ENCODE data around the gene CNTNAP3B. TPM values are rescaled to one million over a fixed set of nuclear protein-coding genes. Genes with fewer than 3 reads are reported as not detected.
"Not testable (repeated sequence)": the region's sequence is repeated elsewhere in the genome, so short reads cannot be mapped to it uniquely, and the experiment has no call there.

Gene CNTNAP3B
- total RNA-seq, 2 experiments from 2014 or later, result not detected

DNA sequence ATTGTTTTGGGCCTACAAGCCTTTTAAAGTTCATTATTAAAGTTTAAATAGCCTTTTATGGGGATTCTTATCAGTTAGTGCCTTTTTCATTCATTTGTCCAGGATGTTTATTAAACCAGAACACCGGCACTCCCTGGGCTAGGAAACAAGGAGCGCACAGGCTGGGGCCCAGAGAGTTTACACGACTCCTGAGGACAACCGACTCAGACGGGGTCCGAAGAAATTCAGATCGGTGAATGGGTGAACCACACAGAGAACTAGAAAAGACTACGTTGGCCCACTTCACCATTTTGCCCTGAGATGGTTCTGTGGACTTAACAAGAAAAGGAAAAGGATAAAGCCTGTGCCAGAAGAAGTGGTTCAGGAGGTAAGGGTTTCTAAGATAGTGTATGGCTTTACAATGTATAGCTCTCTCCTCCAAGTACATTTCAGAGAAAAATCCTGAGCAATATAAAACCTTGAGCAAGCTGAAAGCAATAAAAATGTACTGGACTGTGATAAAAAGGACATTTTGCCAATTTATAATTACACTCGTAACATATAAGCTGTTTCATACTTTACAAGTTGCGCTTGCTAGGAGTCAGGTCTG, 84.7 kb downstream of the CNTNAP3B start:
- POLR2A ChIA-PET; H3K9me3 Mint-ChIP-seq; H3K36me3 Mint-ChIP-seq; H3K27ac Mint-ChIP-seq; H3K27me3 Mint-ChIP-seq; H3K4me1 Mint-ChIP-seq; H3K4me3 Mint-ChIP-seq; ATAC-seq (ENCODE audit: low read depth); DNase-seq: not testable (repeated sequence)

DNA sequence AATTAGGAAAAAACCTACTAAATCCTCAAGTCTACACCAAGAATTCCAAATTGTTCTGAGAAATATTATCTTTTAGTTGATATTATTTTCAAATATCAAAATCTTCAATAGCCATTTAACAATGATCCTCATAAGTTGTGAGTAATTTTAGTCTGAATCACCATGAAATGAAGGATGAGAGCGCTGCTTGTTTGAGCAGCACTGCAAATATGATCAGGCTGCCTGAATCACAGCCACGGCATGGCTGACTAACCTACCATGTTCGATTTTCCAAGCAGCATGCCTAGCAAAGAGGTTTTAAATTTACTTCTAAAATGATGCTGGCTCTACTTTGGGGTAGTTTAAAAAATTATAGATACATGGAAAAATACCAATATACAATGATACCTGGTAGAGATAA, 95.7 kb downstream of the CNTNAP3B start:
- H3K36me3 Mint-ChIP-seq; POLR2A ChIA-PET; DNase-seq; H3K27me3 Mint-ChIP-seq; H3K27ac Mint-ChIP-seq; H3K4me1 Mint-ChIP-seq; H3K4me3 Mint-ChIP-seq; H3K9me3 Mint-ChIP-seq; ATAC-seq (ENCODE audit: low read depth): not testable (repeated sequence)

DNA sequence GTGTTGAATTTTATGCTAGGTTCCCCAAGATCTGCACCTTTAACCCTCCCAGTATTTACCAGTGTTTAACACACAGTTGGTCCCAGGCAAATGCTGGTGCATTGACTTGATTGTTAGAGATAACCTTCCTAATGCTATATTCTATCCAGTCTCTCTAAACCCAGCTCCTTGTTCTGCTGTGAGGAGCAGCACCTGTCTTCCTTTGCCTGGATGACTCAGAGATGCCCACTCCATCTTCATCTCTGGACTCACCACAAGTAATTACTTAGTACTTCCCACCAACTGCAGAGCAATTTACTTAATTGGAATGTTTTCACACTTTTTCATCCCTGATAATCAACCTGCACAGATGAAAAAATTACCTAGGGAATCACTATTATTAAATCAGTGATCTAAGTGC, 108.6 kb downstream of the CNTNAP3B start:
- POLR2A ChIA-PET; H3K27ac Mint-ChIP-seq; H3K4me3 Mint-ChIP-seq; DNase-seq; H3K4me1 Mint-ChIP-seq; H3K36me3 Mint-ChIP-seq; H3K27me3 Mint-ChIP-seq; ATAC-seq (ENCODE audit: low read depth); H3K9me3 Mint-ChIP-seq: not testable (repeated sequence)

DNA sequence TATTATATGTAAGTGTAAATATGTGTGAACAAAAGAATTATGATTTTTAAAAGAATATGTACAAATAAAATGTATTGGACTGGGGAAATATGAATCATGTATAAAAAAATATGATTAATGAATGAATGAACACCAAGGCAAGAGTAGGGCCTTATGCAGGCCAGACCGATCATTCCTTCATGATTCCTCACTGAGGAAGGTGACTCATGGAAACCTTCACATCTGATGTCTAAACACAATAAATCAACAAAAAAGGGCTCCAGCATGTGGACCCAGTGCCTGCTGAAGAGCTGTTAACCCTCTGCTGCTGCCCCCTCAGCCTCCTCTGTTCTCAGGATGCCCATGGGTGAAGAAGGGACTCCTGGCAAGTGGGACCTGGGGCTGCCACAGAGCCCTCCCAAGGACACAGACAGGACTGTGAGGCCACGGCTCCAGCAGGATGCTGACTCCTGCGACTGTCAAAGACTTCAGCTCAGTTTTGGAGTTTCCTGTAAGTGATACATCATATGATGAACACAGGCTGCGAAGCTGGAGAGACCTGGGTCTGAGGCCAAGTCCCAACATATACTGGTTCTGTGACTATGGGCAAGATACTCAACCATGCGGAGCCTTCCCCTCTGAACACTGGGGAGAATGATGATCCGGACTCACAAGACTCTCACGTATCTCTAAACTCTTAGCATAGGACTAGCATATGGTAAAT, 110.9 kb downstream of the CNTNAP3B start:
- POLR2A ChIA-PET; DNase-seq; H3K4me1 Mint-ChIP-seq; H3K27ac Mint-ChIP-seq; H3K27me3 Mint-ChIP-seq; ATAC-seq (ENCODE audit: low read depth); H3K9me3 Mint-ChIP-seq; H3K4me3 Mint-ChIP-seq; H3K36me3 Mint-ChIP-seq: not testable (repeated sequence)

DNA sequence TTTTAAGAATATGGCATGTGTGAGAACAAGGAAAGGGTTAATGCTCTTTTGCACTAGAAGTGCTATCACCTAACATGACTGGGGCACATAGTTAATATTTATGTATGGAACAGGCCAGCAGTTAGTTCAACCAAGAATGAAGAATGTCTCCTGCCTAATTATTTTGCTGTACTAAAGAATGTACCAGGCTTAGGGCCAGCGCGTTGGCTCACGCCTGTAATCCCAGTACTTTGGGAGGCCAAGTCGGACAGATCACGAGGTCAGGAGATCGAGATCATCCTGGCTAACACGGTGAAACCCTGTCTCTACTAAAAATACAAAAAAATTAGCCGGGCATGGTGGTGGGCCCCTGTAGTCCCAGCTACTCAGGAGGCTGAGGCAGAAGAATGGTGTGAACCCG, 114.9 kb downstream of the CNTNAP3B start:
- H3K27ac Mint-ChIP-seq; H3K36me3 Mint-ChIP-seq; H3K4me3 Mint-ChIP-seq; H3K27me3 Mint-ChIP-seq; H3K4me1 Mint-ChIP-seq; ATAC-seq (ENCODE audit: low read depth); POLR2A ChIA-PET; DNase-seq; H3K9me3 Mint-ChIP-seq: not testable (repeated sequence)

DNA sequence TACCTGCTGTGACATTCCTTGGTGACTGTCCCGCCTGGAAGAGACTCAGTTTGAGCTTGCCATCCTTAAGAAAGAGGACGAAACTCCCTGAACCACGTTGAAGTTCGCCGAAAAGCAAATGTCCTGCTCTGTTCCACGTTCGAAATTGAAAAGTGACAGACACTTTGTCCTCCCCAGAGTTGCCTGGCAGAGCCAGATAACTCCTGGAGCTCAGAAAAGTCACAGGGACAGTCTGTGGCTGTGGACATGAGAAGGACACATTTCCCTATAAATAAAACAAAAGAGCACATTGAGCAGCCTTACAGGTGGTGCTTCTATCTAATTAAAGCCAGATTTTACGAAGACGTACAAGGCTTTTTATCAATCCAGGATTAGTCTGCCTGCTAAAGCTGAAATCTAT, 137.6 kb downstream of the CNTNAP3B start:
- ATAC-seq (ENCODE audit: low read depth); DNase-seq; H3K36me3 Mint-ChIP-seq; H3K4me3 Mint-ChIP-seq; POLR2A ChIA-PET; H3K27me3 Mint-ChIP-seq; H3K9me3 Mint-ChIP-seq; H3K4me1 Mint-ChIP-seq; H3K27ac Mint-ChIP-seq: not testable (repeated sequence)

DNA sequence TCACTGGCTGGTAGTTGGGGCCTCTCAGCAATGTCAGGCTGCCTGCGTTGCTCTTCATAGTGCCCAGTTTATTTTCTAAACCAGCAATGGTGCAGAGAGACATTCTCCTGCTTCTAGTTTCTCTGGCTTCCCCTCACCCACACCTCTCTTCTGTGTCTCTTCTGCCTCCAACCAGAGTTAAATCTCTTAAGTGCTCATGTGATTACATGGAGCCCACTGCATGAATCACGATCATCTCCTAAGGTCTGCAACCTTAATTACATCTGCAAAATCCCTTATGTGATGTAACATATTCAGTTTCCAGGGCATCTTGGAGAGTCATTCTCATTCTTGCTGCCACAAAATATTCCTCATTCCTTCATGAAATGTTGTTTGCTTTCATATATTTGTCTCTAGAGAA, 149.0 kb downstream of the CNTNAP3B start:
- H3K36me3 Mint-ChIP-seq; H3K4me3 Mint-ChIP-seq; H3K9me3 Mint-ChIP-seq; H3K27ac Mint-ChIP-seq; H3K4me1 Mint-ChIP-seq; POLR2A ChIA-PET; H3K27me3 Mint-ChIP-seq; ATAC-seq (ENCODE audit: low read depth); DNase-seq: not testable (repeated sequence)

DNA sequence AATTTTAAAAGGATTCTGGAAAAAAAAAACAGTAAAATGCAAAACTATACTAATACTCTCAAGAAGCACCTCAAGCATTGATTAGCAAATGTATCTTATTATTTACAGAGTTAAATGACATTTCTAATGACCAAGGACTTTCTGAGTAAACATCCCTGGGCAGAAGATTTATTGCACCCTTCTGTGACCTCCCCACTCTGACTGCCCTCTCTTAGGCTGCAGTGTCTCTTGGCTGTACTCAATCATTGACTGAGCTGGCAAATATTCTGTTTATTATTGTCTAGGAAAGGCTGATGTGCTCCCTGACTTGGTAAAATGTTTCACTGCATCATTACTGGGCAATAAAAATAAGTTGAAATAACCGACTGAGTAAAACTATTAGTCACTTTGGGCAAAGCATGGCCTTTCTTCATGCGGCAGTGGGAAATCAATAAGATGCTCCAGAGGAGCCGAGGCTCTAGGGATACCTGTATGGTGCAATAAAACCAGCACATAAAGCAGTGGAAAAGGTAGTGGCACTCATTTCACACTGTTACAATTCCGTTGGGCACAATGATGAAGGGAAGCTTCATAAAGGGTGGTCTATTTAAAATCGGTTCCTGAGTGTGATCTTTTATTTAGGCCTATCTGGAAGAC, 151.1 kb downstream of the CNTNAP3B start:
- H3K9me3 Mint-ChIP-seq; H3K27ac Mint-ChIP-seq; DNase-seq; ATAC-seq (ENCODE audit: low read depth); POLR2A ChIA-PET; H3K36me3 Mint-ChIP-seq; H3K4me1 Mint-ChIP-seq; H3K4me3 Mint-ChIP-seq; H3K27me3 Mint-ChIP-seq: not testable (repeated sequence)

DNA sequence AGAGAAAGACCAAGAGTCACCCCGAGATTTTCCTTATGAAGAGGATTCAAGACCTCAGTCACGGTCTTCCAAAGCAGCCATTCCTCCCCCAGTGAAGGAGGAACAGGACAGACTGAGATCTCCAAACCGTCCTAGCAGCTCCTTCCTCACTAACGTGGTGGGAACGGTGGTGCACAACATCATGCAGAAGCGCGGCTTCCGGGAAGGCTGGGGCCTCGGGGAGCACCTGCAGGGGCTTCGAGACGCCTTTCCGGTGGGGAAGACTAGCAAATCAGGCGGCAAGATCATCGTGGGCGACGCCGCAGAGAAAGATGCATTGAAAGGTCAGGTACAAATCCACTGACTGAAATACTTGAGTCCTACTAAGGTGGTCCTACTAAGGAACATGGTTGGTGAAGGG, 154.3 kb downstream of the CNTNAP3B start:
- H3K27me3 Mint-ChIP-seq; H3K4me3 Mint-ChIP-seq; H3K27ac Mint-ChIP-seq; H3K36me3 Mint-ChIP-seq; H3K4me1 Mint-ChIP-seq; ATAC-seq (ENCODE audit: low read depth); POLR2A ChIA-PET; DNase-seq; H3K9me3 Mint-ChIP-seq: not testable (repeated sequence)

DNA sequence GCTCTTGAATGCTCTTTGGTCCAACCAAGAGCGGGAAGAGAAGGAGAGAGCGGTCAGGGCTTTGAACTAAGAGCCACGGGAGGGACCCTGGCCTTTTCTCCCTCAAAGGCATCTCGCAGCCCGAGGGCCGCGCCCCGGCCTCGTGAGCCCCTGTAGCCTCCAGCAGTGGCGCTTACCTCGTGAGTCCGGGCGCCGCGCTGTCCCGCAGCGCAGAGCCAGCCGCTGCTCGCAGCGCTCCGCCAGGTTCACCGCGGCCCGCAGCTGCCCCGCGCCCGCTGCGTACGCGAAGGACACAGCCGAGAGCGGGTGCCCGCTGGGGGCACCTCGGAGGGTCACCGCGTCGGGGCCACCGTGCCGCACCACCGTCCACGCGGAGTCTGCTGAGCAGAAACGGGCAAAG, 176.2 kb downstream of the CNTNAP3B start:
- H3K27me3 Mint-ChIP-seq, result not testable (repeated sequence)

DNA sequence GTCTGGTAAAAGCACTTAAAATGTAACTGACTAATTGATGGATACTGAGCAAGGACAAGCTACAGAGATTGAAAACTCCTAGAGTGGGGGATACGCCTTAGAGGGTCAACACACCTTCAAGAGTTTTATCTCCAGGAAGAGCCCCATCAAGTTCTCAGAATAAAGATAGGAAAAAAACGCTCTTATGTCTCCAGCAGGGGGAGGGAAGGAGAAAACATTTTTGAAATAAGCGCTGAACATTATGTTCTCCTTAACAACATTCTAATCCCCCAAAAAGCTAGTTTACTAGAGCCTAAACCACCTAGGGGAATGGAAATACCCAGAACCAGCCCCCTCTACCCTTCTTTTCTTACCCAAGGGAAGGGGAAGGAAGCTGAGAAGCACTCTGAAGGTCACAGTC, 187.5 kb downstream of the CNTNAP3B start:
- POLR2A ChIA-PET; ATAC-seq (ENCODE audit: low read depth); H3K36me3 Mint-ChIP-seq: not testable (repeated sequence)

More for the DNA sequence above, 176.2 kb downstream of the CNTNAP3B start:
- H3K27ac Mint-ChIP-seq; ATAC-seq (ENCODE audit: low read depth); H3K9me3 Mint-ChIP-seq; DNase-seq; POLR2A ChIA-PET; H3K4me1 Mint-ChIP-seq; H3K4me3 Mint-ChIP-seq; H3K36me3 Mint-ChIP-seq: not testable (repeated sequence)

DNA sequence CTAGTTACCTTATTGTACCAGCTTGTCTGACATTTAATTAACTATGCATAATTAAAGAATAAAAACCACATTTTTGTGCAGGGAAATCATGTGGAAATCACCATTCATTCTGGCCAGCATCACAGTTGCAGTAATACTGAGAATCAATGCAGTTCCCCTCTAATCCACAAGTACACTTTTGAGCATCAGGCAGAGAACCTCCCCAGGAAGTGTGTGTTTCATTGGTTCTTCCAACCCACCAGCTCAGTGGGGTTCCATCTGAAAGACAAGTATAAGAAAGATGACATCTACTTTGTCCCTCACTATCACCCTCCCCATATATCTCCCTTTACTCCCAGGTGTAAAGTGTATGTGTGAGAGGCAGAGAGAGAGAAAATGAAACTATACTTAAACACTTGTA, 191.1 kb downstream of the CNTNAP3B start:
- POLR2A ChIA-PET; H3K27ac Mint-ChIP-seq; ATAC-seq (ENCODE audit: low read depth); DNase-seq; H3K9me3 Mint-ChIP-seq; H3K4me3 Mint-ChIP-seq; H3K27me3 Mint-ChIP-seq; H3K36me3 Mint-ChIP-seq; H3K4me1 Mint-ChIP-seq: not testable (repeated sequence)

More for the DNA sequence above, 187.5 kb downstream of the CNTNAP3B start:
- H3K4me1 Mint-ChIP-seq, H3K9me3 Mint-ChIP-seq, H3K4me3 Mint-ChIP-seq, H3K27me3 Mint-ChIP-seq, DNase-seq, H3K27ac Mint-ChIP-seq: not testable (repeated sequence)

DNA sequence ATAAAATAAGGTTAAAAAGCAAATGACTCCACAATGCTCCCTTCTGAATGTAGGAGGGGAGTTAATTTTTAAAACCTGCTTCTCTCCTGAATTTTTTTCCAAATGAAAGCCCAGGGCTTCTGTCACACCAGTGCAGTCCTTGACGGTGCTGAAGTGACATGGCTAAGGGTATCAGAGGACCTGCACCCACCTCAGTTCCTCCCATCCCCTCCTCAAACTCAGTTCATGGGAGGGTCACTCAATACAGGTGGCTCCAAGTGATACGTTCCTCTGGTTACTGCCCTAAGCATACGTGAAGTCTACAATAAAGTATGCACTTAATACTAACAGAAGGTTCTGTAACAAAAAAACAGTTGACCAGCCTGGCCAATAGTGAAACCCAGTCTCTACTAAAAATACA, 193.5 kb downstream of the CNTNAP3B start:
- H3K27ac Mint-ChIP-seq; H3K9me3 Mint-ChIP-seq; H3K36me3 Mint-ChIP-seq; ATAC-seq (ENCODE audit: low read depth); DNase-seq; H3K27me3 Mint-ChIP-seq; H3K4me3 Mint-ChIP-seq; POLR2A ChIA-PET; H3K4me1 Mint-ChIP-seq: not testable (repeated sequence)

DNA sequence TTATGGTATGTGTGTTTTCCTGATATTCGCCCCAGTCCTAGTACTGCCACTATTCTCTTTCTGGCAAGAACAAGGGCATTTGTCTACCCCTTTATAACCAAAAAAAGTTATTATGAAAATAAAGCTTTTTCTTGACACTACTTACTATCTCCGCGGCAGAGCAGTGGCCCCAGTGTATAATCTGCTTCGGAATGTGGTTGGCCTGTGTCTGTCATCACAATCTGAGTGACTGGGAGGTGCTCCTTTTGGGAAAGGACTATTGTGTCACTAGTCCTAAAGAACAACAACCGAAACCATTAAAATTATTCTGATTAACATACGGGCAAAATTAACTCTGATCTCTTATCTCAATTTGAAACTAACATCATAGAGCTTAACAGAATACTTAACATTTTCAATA, 200.1 kb downstream of the CNTNAP3B start:
- H3K36me3 Mint-ChIP-seq, result not testable (repeated sequence)

More for the DNA sequence above, 200.1 kb downstream of the CNTNAP3B start:
- H3K4me3 Mint-ChIP-seq; H3K4me1 Mint-ChIP-seq; ATAC-seq (ENCODE audit: low read depth); H3K9me3 Mint-ChIP-seq; H3K27me3 Mint-ChIP-seq; DNase-seq; H3K27ac Mint-ChIP-seq; POLR2A ChIA-PET: not testable (repeated sequence)
